ENCODE measurements around the gene NSD2.
"Not testable (repeated sequence)": the region's sequence is repeated elsewhere in the genome, so short reads cannot be mapped to it uniquely, and the experiment has no call there.

NSD2 gene

GRCh38 chr4:1842339-1842895 is 28.8 kb upstream of the NSD2 start:
- no peak for DNase-seq (ENCODE audit: low spot score)

GRCh38 chr4:1842993-1843448 is 28.2 kb upstream of the NSD2 start:
- DNase-seq (ENCODE audit: low spot score) = no peak

- DNase-seq (ENCODE audit: low spot score) = no peak
Observed at GRCh38 chr4:1843852-1844251, 27.3 kb upstream of the NSD2 start.

- not testable (repeated sequence) for DNase-seq (ENCODE audit: low spot score)
Observed at GRCh38 chr4:1844618-1845017, 26.6 kb upstream of the NSD2 start.

GRCh38 chr4:1846580-1846979 is 24.6 kb upstream of the NSD2 start:
- no peak for DNase-seq (ENCODE audit: low spot score)

- no peak for DNase-seq (ENCODE audit: low spot score)
Observed at GRCh38 chr4:1850276-1850675, 20.9 kb upstream of the NSD2 start.

- no peak for DNase-seq (ENCODE audit: low spot score)
Observed at GRCh38 chr4:1851160-1851559, 20.0 kb upstream of the NSD2 start.

- no peak for DNase-seq (ENCODE audit: low spot score)
Observed at GRCh38 chr4:1851575-1852410, 19.4 kb upstream of the NSD2 start.

GRCh38 chr4:1852904-1853623 is 18.1 kb upstream of the NSD2 start:
- DNase-seq (ENCODE audit: low spot score) = no peak

- DNase-seq (ENCODE audit: low spot score) = no peak
Observed at GRCh38 chr4:1854752-1855151, 16.4 kb upstream of the NSD2 start.

GRCh38 chr4:1855333-1856070 is 15.7 kb upstream of the NSD2 start:
- DNase-seq (ENCODE audit: low spot score) = no peak

GRCh38 chr4:1856071-1856942 is 14.9 kb upstream of the NSD2 start, which contains the start of gene LETM1:
TSS of gene LETM1 (minus strand) at chr4:1856156. CDS start at chr4:1855950, 206 bp downstream.
- DNase-seq (ENCODE audit: low spot score) = peak; percentile 87

- DNase-seq (ENCODE audit: low spot score) = no peak
Observed at GRCh38 chr4:1856943-1857699, 14.1 kb upstream of the NSD2 start.

- DNase-seq (ENCODE audit: low spot score) = no peak
Observed at GRCh38 chr4:1857931-1858330, 13.3 kb upstream of the NSD2 start.

- DNase-seq (ENCODE audit: low spot score) = no peak
Observed at GRCh38 chr4:1859389-1859753, 11.8 kb upstream of the NSD2 start.

GRCh38 chr4:1862055-1862911 is 8.9 kb upstream of the NSD2 start:
- DNase-seq (ENCODE audit: low spot score) = no peak

- no peak for DNase-seq (ENCODE audit: low spot score)
Observed at GRCh38 chr4:1862961-1863296, 8.3 kb upstream of the NSD2 start.

GRCh38 chr4:1863297-1864033 is 7.7 kb upstream of the NSD2 start:
- DNase-seq (ENCODE audit: low spot score) = no peak

Data from hematopoietic multipotent progenitor cell treated with erythropoietin and hydrocortisone succinate and interleukin-3 and kit ligand, for 17 days (in vitro differentiated cells).